Breast epithelium (tissue), 3 donors: ENCODE measurements around the gene VAMP2.

Experiments
- POLR2A ChIP-seq: fragments of 450-650 bp; IDR thresholded peaks from one replicate; pipeline ENCODE4 v1.6.1; 2016; ENCODE audit warnings: antibody characterized with exemption, mild to moderate bottlenecking, moderate library complexity
- TF ChIP-seq, protein P1 (sequence below), 3 donors: fragments of 450-650 bp; IDR thresholded peaks; one replicate each; pipeline ENCODE4 v1.5.1; 2016 to 2017; ENCODE audit warnings: antibody characterized with exemption in 3 of 3, mild to moderate bottlenecking in 3 of 3, moderate library complexity in 3 of 3

DNA sequence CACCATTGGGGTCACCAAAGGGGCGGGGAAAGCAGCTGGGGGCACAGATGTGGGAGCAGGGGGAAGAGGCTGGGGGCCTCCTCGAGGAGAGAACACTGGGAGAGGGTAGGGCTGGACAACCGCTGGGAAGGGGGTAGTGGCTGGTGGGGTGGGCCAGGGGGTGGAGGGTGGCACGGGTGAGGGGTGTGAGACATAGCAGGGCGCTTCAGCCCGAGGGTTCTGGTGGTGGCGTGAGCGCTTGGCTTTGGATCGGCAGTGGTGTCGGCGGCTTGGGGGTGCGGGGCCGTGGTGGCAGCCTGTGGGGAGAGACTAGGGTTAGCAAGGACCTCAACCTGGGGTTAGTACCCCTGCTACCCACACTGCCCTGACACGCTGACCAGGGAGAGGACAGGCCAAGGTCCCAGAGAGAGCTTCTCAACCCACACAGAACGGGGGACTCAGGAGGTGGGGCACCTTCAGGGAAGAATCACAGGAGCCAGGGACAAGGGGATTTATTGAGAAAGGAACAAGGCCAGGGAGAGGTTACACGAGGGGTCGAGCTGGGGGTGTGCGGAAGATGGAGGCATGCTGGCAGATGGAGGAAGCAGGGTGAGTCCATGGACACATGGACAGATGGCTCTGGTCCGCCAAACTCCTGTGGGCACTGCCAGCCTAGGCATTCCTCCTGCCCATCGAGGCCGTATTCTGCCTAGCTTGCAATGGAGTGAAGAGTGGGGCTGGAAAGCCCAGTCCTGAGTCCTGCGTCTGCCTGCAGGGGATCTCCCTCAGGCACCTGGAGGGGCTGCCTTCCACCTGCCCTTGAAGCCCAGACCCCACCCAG is 19.0 kb downstream of the VAMP2 start:
- no peak for TF ChIP-seq POLR2A
- TF ChIP-seq, protein P1, sequence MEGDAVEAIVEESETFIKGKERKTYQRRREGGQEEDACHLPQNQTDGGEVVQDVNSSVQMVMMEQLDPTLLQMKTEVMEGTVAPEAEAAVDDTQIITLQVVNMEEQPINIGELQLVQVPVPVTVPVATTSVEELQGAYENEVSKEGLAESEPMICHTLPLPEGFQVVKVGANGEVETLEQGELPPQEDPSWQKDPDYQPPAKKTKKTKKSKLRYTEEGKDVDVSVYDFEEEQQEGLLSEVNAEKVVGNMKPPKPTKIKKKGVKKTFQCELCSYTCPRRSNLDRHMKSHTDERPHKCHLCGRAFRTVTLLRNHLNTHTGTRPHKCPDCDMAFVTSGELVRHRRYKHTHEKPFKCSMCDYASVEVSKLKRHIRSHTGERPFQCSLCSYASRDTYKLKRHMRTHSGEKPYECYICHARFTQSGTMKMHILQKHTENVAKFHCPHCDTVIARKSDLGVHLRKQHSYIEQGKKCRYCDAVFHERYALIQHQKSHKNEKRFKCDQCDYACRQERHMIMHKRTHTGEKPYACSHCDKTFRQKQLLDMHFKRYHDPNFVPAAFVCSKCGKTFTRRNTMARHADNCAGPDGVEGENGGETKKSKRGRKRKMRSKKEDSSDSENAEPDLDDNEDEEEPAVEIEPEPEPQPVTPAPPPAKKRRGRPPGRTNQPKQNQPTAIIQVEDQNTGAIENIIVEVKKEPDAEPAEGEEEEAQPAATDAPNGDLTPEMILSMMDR (IDR thresholded peaks at IDR 0.05), result no peak
